HepG2 (cell line): ENCODE results near the gene PBX2. TPM values are rescaled to one million over a fixed set of nuclear protein-coding genes. Genes with fewer than 3 reads are reported as not detected.

Experiments
- ATAC-seq: fragments of 200-7000 bp; cut with Tn5 transposase; 3 replicates; pipeline ENCODE4 v1.9.1; 2020; ENCODE audit warnings: mild to moderate bottlenecking, moderate library complexity
- BruUV-seq: library from RNA; stranded (reverse); fragments of 400-500 nt; replicated peaks from 2 replicates; lab custom pipeline; 2021; lab: Mats Ljungman, UMichigan
- CTCF ChIA-PET: fragments of 300-600 bp; formaldehyde crosslinking; extraction: SDS; loops from one replicate; lab custom pipeline; 2021; ENCODE audit warnings: low total read pairs, inconsistent platforms, low intra/inter-chr PET ratio; lab: Yijun Ruan, JAX
- POLR2A ChIA-PET: fragments of 350-600 bp; sonication (Branson Sonifier 250); formaldehyde crosslinking; loops from one replicate; lab custom pipeline; 2020; ENCODE audit warnings: antibody characterized with exemption, inconsistent platforms; lab: Yijun Ruan, JAX
- DNase-seq: peaks from one replicate; pipeline ENCODE4 v3.0.0-alpha.2; 2015; ENCODE audit warnings: low spot score
- FAIRE-seq: peaks from 3 replicates; lab custom pipeline; 2011; peaks lifted over from hg19 to GRCh38; lab: Jason Lieb, UNC
- H2AFZ ChIP-seq: one replicate; pipeline ENCODE4 v1.6.1; 2011; ENCODE audit warnings: low read length, inconsistent platforms
- H3K27ac ChIP-seq: fragments of 300-600 bp; 3 replicates; pipeline ENCODE4 v1.8.0; 2011; ENCODE audit warnings: mixed run types, mild to moderate bottlenecking, mixed read lengths, low read length, inconsistent platforms; ENCODE audit not compliant: insufficient read depth; ENCODE audit errors: extremely low read length
- H3K27me3 ChIP-seq, 2 experiments: fragments of 200-600 bp in 1 of 2; 2 replicates in 1 of 2; 3 replicates in 1 of 2; pipeline versions ENCODE4 v1.6.0 to v1.8.0; 2011; ENCODE audit warnings: low read length in 2 of 2, mild to moderate bottlenecking in 2 of 2, moderate library complexity in 2 of 2, inconsistent platforms in 1 of 2; ENCODE audit not compliant: insufficient read depth in 2 of 2, control insufficient read depth in 1 of 2
- H3K36me3 ChIP-seq, 2 experiments: fragments of 200-600 bp in 1 of 2; replicated peaks in 1 of 2; 2 replicates in 1 of 2; 3 replicates in 1 of 2; pipeline versions ENCODE4 v1.5.1 to v1.8.0; 2011; ENCODE audit warnings: low read length in 2 of 2, inconsistent platforms in 1 of 2; ENCODE audit not compliant: insufficient read depth in 2 of 2, control insufficient read depth in 1 of 2
- H3K4me1 ChIP-seq: 2 replicates; pipeline ENCODE4 v1.5.1; 2012; ENCODE audit warnings: low read length, inconsistent platforms; ENCODE audit not compliant: insufficient read depth
- H3K4me2 ChIP-seq: 2 replicates; pipeline ENCODE4 v1.6.0; 2011; ENCODE audit warnings: low read depth, low read length, inconsistent platforms
- H3K4me3 ChIP-seq, 3 experiments: fragments of 200-600 bp in 1 of 3; sonication (generic), shearing (Covaris generic) in 1 of 3; replicated peaks in 1 of 3; 2 replicates each; pipeline ENCODE4 v1.5.1; 2011 to 2016; ENCODE audit warnings: low read length in 3 of 3, inconsistent platforms in 2 of 3, low read depth in 2 of 3, mild to moderate bottlenecking in 2 of 3, control low read depth in 1 of 3, mixed read lengths in 1 of 3; ENCODE audit not compliant: insufficient read depth in 1 of 3
- H3K79me2 ChIP-seq: one replicate; pipeline ENCODE4 v1.6.1; 2011; ENCODE audit warnings: low read length, inconsistent platforms; ENCODE audit not compliant: insufficient read depth
- H3K9ac ChIP-seq: 2 replicates; pipeline ENCODE4 v1.6.0; 2011; ENCODE audit warnings: mild to moderate bottlenecking, low read depth, low read length, inconsistent platforms; ENCODE audit not compliant: insufficient read depth
- H3K9me3 ChIP-seq: 2 replicates; pipeline ENCODE4 v1.5.1; 2012; ENCODE audit warnings: mild to moderate bottlenecking, low read length
- H4K20me1 ChIP-seq: 2 replicates; pipeline ENCODE4 v1.6.0; 2011; ENCODE audit warnings: inconsistent platforms, mild to moderate bottlenecking, low read length, moderate library complexity; ENCODE audit not compliant: insufficient read depth
- ATM ChIP-seq: fragments of 450-650 bp; IDR thresholded peaks from 2 replicates; pipeline ENCODE4 v1.7.1; 2017; ENCODE audit warnings: mild to moderate bottlenecking, borderline replicate concordance
- NR2F2 ChIP-seq: IDR thresholded peaks from 2 replicates; pipeline ENCODE4 v1.6.1; 2012; ENCODE audit warnings: low read depth, inconsistent platforms, borderline replicate concordance
- PHB2 ChIP-seq: fragments of 450-650 bp; IDR thresholded peaks from 2 replicates; pipeline ENCODE4 v1.6.1; 2018; ENCODE audit not compliant: partially characterized antibody
- RORA ChIP-seq: sonication (generic); formaldehyde crosslinking; IDR thresholded peaks from 2 replicates; pipeline ENCODE4 v1.5.0; 2020; ENCODE audit warnings: mild to moderate bottlenecking, missing genetic modification reagents, moderate library complexity
- STAG1 ChIP-seq: sonication (generic); formaldehyde crosslinking; IDR thresholded peaks from 2 replicates; pipeline ENCODE4 v1.4.0; 2020; ENCODE audit warnings: missing genetic modification reagents
- ZBTB3 ChIP-seq: sonication (generic); formaldehyde crosslinking; IDR thresholded peaks from 2 replicates; pipeline ENCODE4 v1.4.0; 2020; ENCODE audit warnings: low read depth, mild to moderate bottlenecking, moderate library complexity, missing genetic modification reagents, borderline replicate concordance
- ZNF207 ChIP-seq: fragments of 450-650 bp; IDR thresholded peaks from 2 replicates; pipeline ENCODE4 v1.6.1; 2016; ENCODE audit warnings: antibody characterized with exemption, borderline replicate concordance
- ZNF460 ChIP-seq: sonication (generic); formaldehyde crosslinking; IDR thresholded peaks from 2 replicates; pipeline ENCODE4 v1.5.1; 2020; ENCODE audit warnings: missing genetic modification reagents, mild to moderate bottlenecking, borderline replicate concordance
- ZNF564 ChIP-seq: sonication (generic); formaldehyde crosslinking; IDR thresholded peaks from 2 replicates; pipeline ENCODE4 v1.8.1; 2023; ENCODE audit warnings: mild to moderate bottlenecking, missing genetic modification reagents
- WGBS: methylation state at CpG from one replicate; pipeline ENCODE4 v1.1.6; 2017; ENCODE audit warnings: low lambda C conversion rate; 5-methylcytosine and 5-hydroxymethylcytosine counted together
- in situ Hi-C: cut with HindIII; loops from 2 replicates; pipeline ENCODE4 v1.10.0; 2017; ENCODE audit warnings: low pct_unique_long_range_greater_than_20kb; ENCODE audit not compliant: extremely low pct_ligation_motif_present
- intact Hi-C: fragments of 100-400 bp; cut with micrococcal nuclease; formaldehyde crosslinking; loops from one replicate; pipeline ENCODE4 v1.10.0; 2022; ENCODE audit not compliant: unreplicated experiment
- polyA plus RNA-seq, 8 experiments: library from polyadenylated mRNA; depleted of rRNA in 3 of 8; stranded (reverse) in 7 of 8; unstranded in 1 of 8; fragments of >200 nt; fragmentation: Illumina TruSeq in 4 of 8; extraction: Trizol in 4 of 8; gene quantifications; 2 replicates each; pipeline versions ENCODE4 v1.2.1 to v1.2.3, GENCODE V29; 2011 to 2016; ENCODE audit warnings: low read depth in 4 of 8, missing spikeins in 1 of 8, mixed read lengths in 1 of 8; ENCODE audit not compliant: insufficient read depth in 1 of 8
- total RNA-seq, 5 experiments: library from RNA; depleted of rRNA; stranded (reverse); fragments of >200 nt; fragmentation: Illumina TruSeq; extraction: Trizol; gene quantifications; 2 replicates each; pipeline ENCODE4 v1.2.3, GENCODE V29; 2016; ENCODE audit warnings: low read depth in 1 of 5
- TF ChIP-seq, protein P1 (sequence below): sonication (generic); formaldehyde crosslinking; IDR thresholded peaks from 2 replicates; pipeline ENCODE4 v1.5.1; 2020; ENCODE audit warnings: missing genetic modification reagents, mild to moderate bottlenecking, borderline replicate concordance
- TF ChIP-seq, protein P2 (sequence below), 2 experiments: sonication (generic) in 1 of 2; formaldehyde crosslinking in 1 of 2; IDR thresholded peaks; 2 replicates each; pipeline versions ENCODE4 v1.5.1 to v1.6.1; 2011 to 2020; ENCODE audit warnings: borderline replicate concordance in 1 of 2, low read depth in 1 of 2, low read length in 1 of 2, mild to moderate bottlenecking in 1 of 2, missing genetic modification reagents in 1 of 2, moderate library complexity in 1 of 2
- TF ChIP-seq, protein P3 (sequence below): sonication (generic); formaldehyde crosslinking; IDR thresholded peaks from 2 replicates; pipeline ENCODE4 v1.5.0; 2020; ENCODE audit warnings: mild to moderate bottlenecking, low read depth, missing genetic modification reagents, borderline replicate concordance
- TF ChIP-seq, protein P4 (sequence below): sonication (generic); formaldehyde crosslinking; IDR thresholded peaks from 2 replicates; pipeline ENCODE4 v1.5.0; 2020; ENCODE audit warnings: mild to moderate bottlenecking, missing genetic modification reagents, moderate library complexity

PBX2 gene
- total and polyA plus RNA-seq, 2 of the 13 experiments (the other 11 are each of a cell fraction or from before 2014, with no cell fraction given) = 42.3 to 77.8 TPM

DNA sequence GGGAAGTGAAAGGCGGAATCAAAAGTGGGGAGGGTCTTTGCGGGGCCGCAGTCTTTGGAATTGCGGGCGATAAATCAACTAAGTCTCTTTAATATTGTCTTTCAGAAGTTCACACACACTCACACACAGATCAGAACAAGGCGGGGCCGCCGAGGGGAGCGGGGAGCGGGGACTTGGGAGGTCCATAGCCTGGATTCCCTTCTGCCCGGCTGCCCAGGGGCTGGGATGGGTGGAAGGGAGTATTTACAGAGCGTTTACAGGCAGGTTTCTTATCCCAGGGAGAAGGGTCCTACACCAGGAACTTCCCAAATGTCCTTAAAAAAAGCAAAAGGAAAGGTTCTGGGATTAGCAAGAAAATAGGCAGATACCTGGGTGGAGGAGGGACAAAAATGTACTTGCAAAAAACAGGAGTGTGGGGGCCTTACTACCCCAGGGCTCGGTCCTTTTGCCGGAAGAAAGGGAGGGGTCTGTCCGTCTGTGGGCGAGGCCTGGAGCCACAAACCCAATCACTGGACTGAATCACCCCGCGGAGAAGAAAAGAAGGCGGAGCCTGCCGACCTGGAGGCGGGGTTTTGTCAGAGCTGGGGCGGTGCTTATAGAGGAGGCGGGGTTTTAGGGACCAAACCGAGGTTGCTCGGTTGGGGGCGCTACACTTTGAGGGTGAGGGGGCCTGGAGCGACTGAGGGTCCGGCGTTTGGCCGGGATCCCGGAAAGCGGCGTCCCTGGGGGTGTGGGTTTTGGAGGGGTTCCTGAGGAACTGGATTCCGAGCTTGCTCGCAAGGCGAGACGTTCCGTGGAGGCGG lies 41.5 kb downstream of the PBX2 start (continued):
- no peak for TF ChIP-seq ATM
- TF ChIP-seq, protein P1, sequence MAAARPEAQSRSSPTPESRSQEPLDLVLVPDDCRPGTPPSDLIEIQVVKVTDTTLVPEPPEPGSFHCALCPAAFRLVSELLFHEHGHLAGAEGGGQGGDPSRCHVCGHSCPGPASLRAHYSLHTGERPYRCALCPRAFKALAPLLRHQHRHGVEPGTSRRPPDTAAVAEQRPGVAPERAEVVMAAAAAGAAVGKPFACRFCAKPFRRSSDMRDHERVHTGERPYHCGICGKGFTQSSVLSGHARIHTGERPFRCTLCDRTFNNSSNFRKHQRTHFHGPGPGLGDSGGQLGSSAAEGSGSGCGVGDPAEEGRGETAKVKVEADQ (CRISPR knock-in tag) = no peak
- no peak for TF ChIP-seq PHB2
- TF ChIP-seq RORA (CRISPR knock-in tag) = no peak
- no peak for TF ChIP-seq ZBTB3 (CRISPR knock-in tag)
- TF ChIP-seq ZNF564 (CRISPR knock-in tag) = no peak

DNA sequence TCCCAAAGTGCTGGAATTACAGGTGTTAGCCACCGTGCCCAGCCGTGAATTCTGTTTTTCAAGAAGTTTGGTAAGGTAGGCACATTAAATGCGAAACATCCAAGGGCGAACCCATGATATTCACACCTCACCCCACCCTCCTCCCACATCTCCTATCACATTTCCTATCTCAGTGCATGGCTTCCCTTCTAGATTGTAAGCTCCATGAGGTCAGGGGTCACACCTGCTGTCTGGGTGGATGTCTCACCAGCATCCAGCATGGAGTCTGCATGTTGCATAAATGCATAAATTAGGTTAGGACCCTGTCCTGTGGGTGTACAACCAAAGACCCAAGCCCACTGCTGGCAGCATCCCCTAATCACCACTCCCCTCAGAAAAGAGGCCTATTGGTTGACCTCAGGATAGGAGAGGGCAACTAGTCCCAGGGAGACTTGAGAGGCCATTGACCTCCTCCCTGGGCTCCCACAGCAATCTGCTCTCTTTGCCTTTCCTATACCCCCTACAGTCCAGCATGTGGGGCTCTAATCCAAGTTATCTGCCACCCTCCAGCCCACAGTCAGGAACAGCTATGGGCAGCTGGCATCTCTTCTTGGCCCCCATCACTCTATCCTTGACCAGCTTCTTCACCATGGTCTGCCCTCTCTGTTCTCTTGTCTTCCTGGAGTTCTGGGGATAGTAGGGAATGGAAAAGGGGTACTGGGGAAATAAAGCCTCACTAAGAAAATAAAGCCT lies 42.4 kb downstream of the PBX2 start:
- ATAC-seq = peak; percentile 15; the same call in 2 of the 3 replicates
- peaks cover 0 to 5% of the 10 kb centered on the region in 2 experiments; a peak in 1 of 5 replicates for H3K27me3 ChIP-seq
- intact Hi-C loops = no loop called here
- H4K20me1 ChIP-seq = no peaks in the 10 kb centered on the region
- H3K9ac ChIP-seq = no peak overlapping the region
- in situ Hi-C loops = no loop called here
- no peak for DNase-seq
- H3K27ac ChIP-seq = no peak overlapping the region
- CTCF ChIA-PET = no interaction called here
- no peak for FAIRE-seq
- 80% methylated on average over 4 of the region's 4 CpGs for WGBS
- H2AFZ ChIP-seq = no peak overlapping the region
- no peaks in the 10 kb centered on the region for H3K79me2 ChIP-seq
- H3K4me2 ChIP-seq = no peak overlapping the region
- H3K36me3 ChIP-seq = no peaks in the 10 kb centered on the region
- POLR2A ChIA-PET = no interaction called here
- no peaks in the 10 kb centered on the region for H3K9me3 ChIP-seq
- BruUV-seq = no TSS peak
- peaks cover 13% of the 10 kb centered on the region for H3K4me1 ChIP-seq
- H3K4me3 ChIP-seq = no peak overlapping the region
- TF ChIP-seq, protein P2, sequence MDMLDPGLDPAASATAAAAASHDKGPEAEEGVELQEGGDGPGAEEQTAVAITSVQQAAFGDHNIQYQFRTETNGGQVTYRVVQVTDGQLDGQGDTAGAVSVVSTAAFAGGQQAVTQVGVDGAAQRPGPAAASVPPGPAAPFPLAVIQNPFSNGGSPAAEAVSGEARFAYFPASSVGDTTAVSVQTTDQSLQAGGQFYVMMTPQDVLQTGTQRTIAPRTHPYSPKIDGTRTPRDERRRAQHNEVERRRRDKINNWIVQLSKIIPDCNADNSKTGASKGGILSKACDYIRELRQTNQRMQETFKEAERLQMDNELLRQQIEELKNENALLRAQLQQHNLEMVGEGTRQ (IDR thresholded peaks at IDR 0.05; ENCODE audit: low read depth, low read length) = no peak
- TF ChIP-seq, protein P2 (CRISPR knock-in tag; IDR thresholded peaks at IDR 0.05; ENCODE audit: borderline replicate concordance) = no peak
- no peak for TF ChIP-seq ZNF207
- TF ChIP-seq, protein P3, sequence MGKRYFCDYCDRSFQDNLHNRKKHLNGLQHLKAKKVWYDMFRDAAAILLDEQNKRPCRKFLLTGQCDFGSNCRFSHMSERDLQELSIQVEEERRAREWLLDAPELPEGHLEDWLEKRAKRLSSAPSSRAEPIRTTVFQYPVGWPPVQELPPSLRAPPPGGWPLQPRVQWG (CRISPR knock-in tag) = no peak
- TF ChIP-seq, protein P4, sequence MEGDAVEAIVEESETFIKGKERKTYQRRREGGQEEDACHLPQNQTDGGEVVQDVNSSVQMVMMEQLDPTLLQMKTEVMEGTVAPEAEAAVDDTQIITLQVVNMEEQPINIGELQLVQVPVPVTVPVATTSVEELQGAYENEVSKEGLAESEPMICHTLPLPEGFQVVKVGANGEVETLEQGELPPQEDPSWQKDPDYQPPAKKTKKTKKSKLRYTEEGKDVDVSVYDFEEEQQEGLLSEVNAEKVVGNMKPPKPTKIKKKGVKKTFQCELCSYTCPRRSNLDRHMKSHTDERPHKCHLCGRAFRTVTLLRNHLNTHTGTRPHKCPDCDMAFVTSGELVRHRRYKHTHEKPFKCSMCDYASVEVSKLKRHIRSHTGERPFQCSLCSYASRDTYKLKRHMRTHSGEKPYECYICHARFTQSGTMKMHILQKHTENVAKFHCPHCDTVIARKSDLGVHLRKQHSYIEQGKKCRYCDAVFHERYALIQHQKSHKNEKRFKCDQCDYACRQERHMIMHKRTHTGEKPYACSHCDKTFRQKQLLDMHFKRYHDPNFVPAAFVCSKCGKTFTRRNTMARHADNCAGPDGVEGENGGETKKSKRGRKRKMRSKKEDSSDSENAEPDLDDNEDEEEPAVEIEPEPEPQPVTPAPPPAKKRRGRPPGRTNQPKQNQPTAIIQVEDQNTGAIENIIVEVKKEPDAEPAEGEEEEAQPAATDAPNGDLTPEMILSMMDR = peak; percentile 35; the same call in 1 of the 2 replicates
- no peak for TF ChIP-seq ZNF460 (CRISPR knock-in tag)
- TF ChIP-seq NR2F2 = no peak
- TF ChIP-seq STAG1 (CRISPR knock-in tag) = peak; percentile 16; the same call in 1 of the 2 replicates
